HepG2 (cell line): ENCODE measurements around the gene NUCB1. TPM values are rescaled to one million over a fixed set of nuclear protein-coding genes. Genes with fewer than 3 reads are reported as not detected.

Source experiments
- ATF1 ChIP-seq: IDR thresholded peaks from 2 replicates; pipeline ENCODE4 v1.6.1; 2016; ENCODE audit warnings: mild to moderate bottlenecking, control low read depth
- ATF2 ChIP-seq: sonication (generic); formaldehyde crosslinking; IDR thresholded peaks from 2 replicates; pipeline ENCODE4 v1.4.0; 2020; ENCODE audit warnings: missing genetic modification reagents
- ATF7 ChIP-seq, 2 experiments: fragments of 450-650 bp in 1 of 2; sonication (generic) in 1 of 2; formaldehyde crosslinking in 1 of 2; IDR thresholded peaks; 2 replicates each; pipeline versions ENCODE4 v1.4.0 to v1.6.1; 2016 to 2020; ENCODE audit warnings: antibody characterized with exemption in 1 of 2, mild to moderate bottlenecking in 1 of 2, missing genetic modification reagents in 1 of 2
- BRCA1 ChIP-seq: sonication (generic); formaldehyde crosslinking; IDR thresholded peaks from 2 replicates; pipeline ENCODE4 v1.4.0; 2020; ENCODE audit warnings: missing genetic modification reagents
- CREB3 ChIP-seq: sonication (generic); formaldehyde crosslinking; IDR thresholded peaks from 2 replicates; pipeline ENCODE4 v1.5.0; 2020; ENCODE audit warnings: missing genetic modification reagents
- ELK4 ChIP-seq: sonication (generic); formaldehyde crosslinking; IDR thresholded peaks from 2 replicates; pipeline ENCODE4 v1.9.0; 2021; ENCODE audit warnings: missing genetic modification reagents, borderline replicate concordance
- FOXO1 ChIP-seq: sonication (generic); formaldehyde crosslinking; IDR thresholded peaks from 2 replicates; pipeline ENCODE4 v1.4.0; 2020; ENCODE audit warnings: missing genetic modification reagents
- MEIS1 ChIP-seq: sonication (generic); formaldehyde crosslinking; IDR thresholded peaks from 2 replicates; pipeline ENCODE4 v1.9.0; 2021; ENCODE audit warnings: mild to moderate bottlenecking, missing genetic modification reagents, moderate library complexity, borderline replicate concordance
- NFYC ChIP-seq: IDR thresholded peaks from 2 replicates; pipeline ENCODE4 v1.6.1; 2016; ENCODE audit warnings: missing genetic modification reagents, missing compliant biosample characterization
- PHB2 ChIP-seq: fragments of 450-650 bp; IDR thresholded peaks from 2 replicates; pipeline ENCODE4 v1.6.1; 2018; ENCODE audit not compliant: partially characterized antibody
- RELA ChIP-seq: sonication (generic); formaldehyde crosslinking; IDR thresholded peaks from 2 replicates; pipeline ENCODE4 v1.4.0; 2020; ENCODE audit warnings: missing genetic modification reagents
- SAFB2 ChIP-seq: sonication (generic); formaldehyde crosslinking; IDR thresholded peaks from 2 replicates; pipeline ENCODE4 v1.5.1; 2020; ENCODE audit warnings: missing genetic modification reagents, low read depth, mild to moderate bottlenecking, borderline replicate concordance
- STAG1 ChIP-seq: sonication (generic); formaldehyde crosslinking; IDR thresholded peaks from 2 replicates; pipeline ENCODE4 v1.4.0; 2020; ENCODE audit warnings: missing genetic modification reagents
- TFAP4 ChIP-seq: sonication (generic); IDR thresholded peaks from 2 replicates; pipeline ENCODE4 v1.6.1; 2016; ENCODE audit warnings: low read depth, borderline replicate concordance
- ZNF20 ChIP-seq: sonication (generic); formaldehyde crosslinking; IDR thresholded peaks from 2 replicates; pipeline ENCODE4 v1.4.0; 2020; ENCODE audit warnings: mild to moderate bottlenecking, moderate library complexity, missing genetic modification reagents
- ZNF644 ChIP-seq: IDR thresholded peaks from 2 replicates; pipeline ENCODE4 v1.6.1; 2016; ENCODE audit warnings: low read depth
- ZNF660 ChIP-seq: sonication (generic); formaldehyde crosslinking; IDR thresholded peaks from 2 replicates; pipeline ENCODE4 v1.5.1; 2020; ENCODE audit warnings: mild to moderate bottlenecking, low read depth, missing genetic modification reagents, borderline replicate concordance
- ZNF720 ChIP-seq: sonication (generic); formaldehyde crosslinking; IDR thresholded peaks from 2 replicates; pipeline ENCODE4 v1.4.0; 2020; ENCODE audit warnings: missing genetic modification reagents
- ZNF770 ChIP-seq: sonication (generic); formaldehyde crosslinking; IDR thresholded peaks from 2 replicates; pipeline ENCODE4 v1.5.0; 2020; ENCODE audit warnings: mild to moderate bottlenecking, missing genetic modification reagents
- ZNF781 ChIP-seq: sonication (generic); formaldehyde crosslinking; IDR thresholded peaks from 2 replicates; pipeline ENCODE4 v1.5.1; 2020; ENCODE audit warnings: borderline replicate concordance, mild to moderate bottlenecking, missing genetic modification reagents; ENCODE audit errors: not compliant biosample characterization
- ZNF891 ChIP-seq: sonication (generic); formaldehyde crosslinking; IDR thresholded peaks from 2 replicates; pipeline ENCODE4 v1.5.0; 2020; ENCODE audit warnings: mild to moderate bottlenecking, missing genetic modification reagents
- polyA plus RNA-seq, 8 experiments: library from polyadenylated mRNA; depleted of rRNA in 3 of 8; stranded (reverse) in 7 of 8; unstranded in 1 of 8; fragments of >200 nt; fragmentation: Illumina TruSeq in 4 of 8; extraction: Trizol in 4 of 8; gene quantifications; 2 replicates each; pipeline versions ENCODE4 v1.2.1 to v1.2.3, GENCODE V29; 2011 to 2016; ENCODE audit warnings: low read depth in 4 of 8, missing spikeins in 1 of 8, mixed read lengths in 1 of 8; ENCODE audit not compliant: insufficient read depth in 1 of 8
- total RNA-seq, 5 experiments: library from RNA; depleted of rRNA; stranded (reverse); fragments of >200 nt; fragmentation: Illumina TruSeq; extraction: Trizol; gene quantifications; 2 replicates each; pipeline ENCODE4 v1.2.3, GENCODE V29; 2016; ENCODE audit warnings: low read depth in 1 of 5
- TF ChIP-seq, protein P1 (sequence below): sonication (generic); formaldehyde crosslinking; IDR thresholded peaks from 2 replicates; pipeline ENCODE4 v1.4.0; 2020; ENCODE audit warnings: missing genetic modification reagents

Gene NUCB1
- total and polyA plus RNA-seq, 2 of the 13 experiments (the other 11 are each of a cell fraction or from before 2014, with no cell fraction given) = 82.3 to 106 TPM

- TF ChIP-seq ZNF660 (CRISPR knock-in tag) (no peak), TFAP4 (peak; percentile 40; the same call in 1 of the 2 replicates), ZNF20 (CRISPR knock-in tag) (0 out of 2 replicates have a peak, but pooled peaks have one; percentile 41), MEIS1 (CRISPR knock-in tag) (no peak), ZNF781 (CRISPR knock-in tag) (no peak), ELK4 (no peak), BRCA1 (CRISPR knock-in tag) (no peak), RELA (CRISPR knock-in tag) (peak; percentile 33; the same call in 1 of the 2 replicates), SAFB2 (peak; percentile 75; the same call in 1 of the 2 replicates), ZNF720 (no peak), ZNF891 (CRISPR knock-in tag) (no peak), PHB2 (no peak), ZNF770 (CRISPR knock-in tag) (no peak), ZNF644 (no peak), NFYC (CRISPR knock-in tag) (peak; percentile 59), FOXO1 (CRISPR knock-in tag) (no peak), STAG1 (no peak), ATF7 (IDR thresholded peaks at IDR 0.05) (no peak), ATF7 (CRISPR knock-in tag; IDR thresholded peaks at IDR 0.05) (no peak), ATF1 (CRISPR knock-in tag) (no peak), ATF2 (CRISPR knock-in tag) (no peak), CREB3 (CRISPR knock-in tag) (no peak)
- TF ChIP-seq, protein P1, sequence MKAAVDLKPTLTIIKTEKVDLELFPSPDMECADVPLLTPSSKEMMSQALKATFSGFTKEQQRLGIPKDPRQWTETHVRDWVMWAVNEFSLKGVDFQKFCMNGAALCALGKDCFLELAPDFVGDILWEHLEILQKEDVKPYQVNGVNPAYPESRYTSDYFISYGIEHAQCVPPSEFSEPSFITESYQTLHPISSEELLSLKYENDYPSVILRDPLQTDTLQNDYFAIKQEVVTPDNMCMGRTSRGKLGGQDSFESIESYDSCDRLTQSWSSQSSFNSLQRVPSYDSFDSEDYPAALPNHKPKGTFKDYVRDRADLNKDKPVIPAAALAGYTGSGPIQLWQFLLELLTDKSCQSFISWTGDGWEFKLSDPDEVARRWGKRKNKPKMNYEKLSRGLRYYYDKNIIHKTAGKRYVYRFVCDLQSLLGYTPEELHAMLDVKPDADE (CRISPR knock-in tag) = peak; percentile 77; the same call in 1 of the 2 replicates
These were observed 54.6 kb downstream of the NUCB1 start, which contains the start of gene BAX (continued) for GRCh38 chr19:48954595-48955307.
